ENCODE results near the gene DNAJC4. TPM values are rescaled to one million over a fixed set of nuclear protein-coding genes. Genes with fewer than 3 reads are reported as not detected.

Gene DNAJC4
- total RNA-seq, 2 donors from 2014 or later = 24.7 to 32.1 TPM

DNA sequence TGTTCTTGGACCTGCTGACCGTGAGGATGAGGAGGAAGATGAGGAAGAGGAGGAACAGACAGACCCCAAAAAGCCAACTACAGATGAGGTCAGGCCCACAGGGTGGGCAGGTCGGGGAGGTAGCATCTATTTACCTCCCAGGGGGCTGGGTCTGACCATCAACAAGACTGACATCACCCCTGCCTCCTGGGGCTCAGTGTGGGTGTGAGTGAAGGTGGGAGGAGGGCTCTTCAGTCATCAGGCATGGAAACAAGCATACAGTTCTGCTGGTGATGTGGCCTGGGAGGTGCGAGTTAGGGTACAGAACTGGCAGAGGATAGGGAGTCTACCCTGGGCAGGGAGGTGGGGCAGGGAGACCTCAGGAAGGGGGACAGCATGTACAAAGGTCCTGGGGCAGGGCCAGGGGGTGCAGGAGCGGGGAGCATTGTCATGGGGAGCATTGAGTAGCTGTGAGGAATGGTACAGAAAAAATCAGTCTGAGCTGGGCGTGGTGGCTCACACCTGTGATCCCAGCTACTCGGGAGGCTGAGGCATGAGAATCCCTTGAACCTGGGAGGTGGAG, 29.9 kb downstream of the DNAJC4 start:
- Histone ChIP-seq H3K36me3 (peaks cover 63% of the 10 kb centered on the region), H3K9me3 (no peaks in the 10 kb centered on the region), H3K27me3 (no peaks in the 10 kb centered on the region), H3K4me1 (no peaks in the 10 kb centered on the region), H3K27ac (no peak overlapping the region), H3K4me3 (no peak overlapping the region)
- DNase-seq (ENCODE audit: low spot score) = no peak
- TF ChIP-seq, protein P1, sequence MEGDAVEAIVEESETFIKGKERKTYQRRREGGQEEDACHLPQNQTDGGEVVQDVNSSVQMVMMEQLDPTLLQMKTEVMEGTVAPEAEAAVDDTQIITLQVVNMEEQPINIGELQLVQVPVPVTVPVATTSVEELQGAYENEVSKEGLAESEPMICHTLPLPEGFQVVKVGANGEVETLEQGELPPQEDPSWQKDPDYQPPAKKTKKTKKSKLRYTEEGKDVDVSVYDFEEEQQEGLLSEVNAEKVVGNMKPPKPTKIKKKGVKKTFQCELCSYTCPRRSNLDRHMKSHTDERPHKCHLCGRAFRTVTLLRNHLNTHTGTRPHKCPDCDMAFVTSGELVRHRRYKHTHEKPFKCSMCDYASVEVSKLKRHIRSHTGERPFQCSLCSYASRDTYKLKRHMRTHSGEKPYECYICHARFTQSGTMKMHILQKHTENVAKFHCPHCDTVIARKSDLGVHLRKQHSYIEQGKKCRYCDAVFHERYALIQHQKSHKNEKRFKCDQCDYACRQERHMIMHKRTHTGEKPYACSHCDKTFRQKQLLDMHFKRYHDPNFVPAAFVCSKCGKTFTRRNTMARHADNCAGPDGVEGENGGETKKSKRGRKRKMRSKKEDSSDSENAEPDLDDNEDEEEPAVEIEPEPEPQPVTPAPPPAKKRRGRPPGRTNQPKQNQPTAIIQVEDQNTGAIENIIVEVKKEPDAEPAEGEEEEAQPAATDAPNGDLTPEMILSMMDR (IDR thresholded peaks at IDR 0.05) = no peak

DNA sequence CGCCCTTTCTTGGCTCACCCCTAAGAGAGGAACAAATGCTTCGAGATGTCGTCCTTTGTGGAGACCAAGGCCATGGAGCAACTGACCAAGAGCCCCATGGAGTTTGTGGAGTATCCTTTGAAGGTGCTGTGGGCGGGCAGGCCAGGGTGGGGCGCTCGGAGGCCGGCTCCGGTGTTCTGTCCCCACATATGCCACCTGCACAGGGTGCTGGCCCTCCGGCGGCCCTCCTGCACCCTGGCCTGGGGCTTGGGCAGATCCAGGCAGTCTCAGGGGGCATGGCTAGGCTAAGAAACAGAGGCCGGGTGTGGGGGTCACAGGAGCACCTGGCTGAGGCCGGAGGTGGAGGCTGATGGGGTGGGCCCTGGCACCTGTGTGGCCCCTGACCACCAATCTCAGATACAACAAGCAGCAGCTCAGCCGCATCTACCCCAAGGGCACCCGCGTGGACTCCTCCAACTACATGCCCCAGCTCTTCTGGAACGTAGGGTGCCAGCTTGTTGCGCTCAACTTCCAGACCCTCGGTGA, 31.3 kb downstream of the DNAJC4 start:
- H3K4me3 ChIP-seq = no peak overlapping the region
- no peaks in the 10 kb centered on the region for H3K27me3 ChIP-seq
- H3K36me3 ChIP-seq = peaks cover 55% of the 10 kb centered on the region
- peaks cover 0 to under 1% of the 10 kb centered on the region in 2 donors for H3K4me1 ChIP-seq
- TF ChIP-seq, protein P1 (IDR thresholded peaks at IDR 0.05) = no peak
- DNase-seq (ENCODE audit: low spot score) = no peak
- no peaks in the 10 kb centered on the region for H3K9me3 ChIP-seq
- H3K27ac ChIP-seq = no peak overlapping the region

DNA sequence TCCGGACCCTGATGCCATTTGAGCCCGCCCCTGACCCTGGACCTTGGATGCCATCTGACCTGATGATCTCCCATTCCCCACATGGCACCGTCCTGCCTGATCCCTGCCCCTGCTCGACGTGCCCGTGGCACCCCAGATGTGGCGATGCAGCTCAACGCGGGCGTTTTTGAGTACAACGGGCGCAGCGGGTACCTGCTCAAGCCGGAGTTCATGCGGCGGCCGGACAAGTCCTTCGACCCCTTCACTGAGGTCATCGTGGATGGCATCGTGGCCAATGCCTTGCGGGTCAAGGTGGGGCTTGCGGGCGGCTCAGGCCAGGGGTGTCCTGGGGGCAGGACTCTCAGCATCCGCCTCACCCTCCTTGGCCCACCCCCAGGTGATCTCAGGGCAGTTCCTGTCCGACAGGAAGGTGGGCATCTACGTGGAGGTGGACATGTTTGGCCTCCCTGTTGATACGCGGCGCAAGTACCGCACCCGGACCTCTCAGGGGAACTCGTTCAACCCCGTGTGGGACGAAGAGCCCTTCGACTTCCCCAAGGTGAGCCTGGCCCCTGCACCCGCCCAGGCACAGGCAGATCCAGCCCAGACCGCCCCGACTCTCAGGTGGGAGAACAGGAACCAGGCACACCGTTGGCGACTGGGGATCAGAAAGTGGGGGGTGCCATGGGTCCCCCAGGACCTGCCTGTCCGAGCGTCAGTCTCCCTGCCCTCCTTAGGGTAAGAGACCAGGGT, 32.1 kb downstream of the DNAJC4 start:
- no peaks in the 10 kb centered on the region for H3K9me3 ChIP-seq
- H3K4me1 ChIP-seq = peaks cover 0 to 9% of the 10 kb centered on the region in 2 donors
- no peak overlapping the region for H3K4me3 ChIP-seq
- no peak for DNase-seq (ENCODE audit: low spot score)
- TF ChIP-seq, protein P1 (IDR thresholded peaks at IDR 0.05) = no peak
- H3K27me3 ChIP-seq = no peaks in the 10 kb centered on the region
- H3K27ac ChIP-seq = no peak overlapping the region
- H3K36me3 ChIP-seq = peaks cover 54% of the 10 kb centered on the region

DNA sequence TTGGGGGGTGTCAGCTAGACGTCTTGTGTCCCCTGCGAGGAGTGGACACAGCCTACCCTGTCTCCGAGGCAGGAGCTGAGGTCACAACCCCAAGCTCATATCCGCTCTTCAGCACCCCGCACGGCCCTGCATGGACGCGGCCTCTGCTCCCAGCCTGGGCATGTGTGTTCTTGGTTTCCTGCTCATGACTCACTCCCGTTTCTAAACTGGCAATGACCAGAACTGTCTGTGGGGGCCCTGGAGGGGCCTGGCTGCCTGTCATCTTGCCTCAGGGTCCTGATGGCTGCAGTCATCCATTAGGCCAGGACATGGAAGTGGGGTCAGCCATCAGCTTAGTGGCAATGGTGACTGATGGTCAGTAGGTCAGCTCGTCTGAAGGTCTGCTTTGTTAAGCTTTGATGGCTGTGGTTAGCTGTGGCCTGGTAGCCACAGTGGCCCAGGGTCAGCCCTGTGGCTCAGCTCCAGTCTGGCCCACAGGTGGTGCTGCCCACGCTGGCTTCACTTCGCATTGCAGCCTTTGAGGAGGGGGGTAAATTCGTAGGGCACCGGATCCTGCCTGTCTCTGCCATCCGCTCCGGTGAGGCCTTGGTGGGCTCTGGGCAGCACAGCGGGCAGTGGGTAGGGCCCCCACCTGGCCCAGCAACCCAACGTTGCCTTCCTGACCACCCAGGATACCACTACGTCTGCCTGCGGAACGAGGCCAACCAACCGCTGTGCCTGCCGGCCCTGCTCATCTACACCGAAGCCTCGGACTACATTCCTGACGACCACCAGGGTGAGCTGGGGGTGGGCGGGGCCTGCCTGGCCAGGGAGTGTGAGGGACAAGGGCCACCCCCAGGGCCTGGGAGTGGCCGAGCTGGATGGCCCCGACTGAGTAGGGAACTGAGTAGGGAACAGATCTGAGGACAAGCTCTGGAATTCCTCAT, 32.9 kb downstream of the DNAJC4 start:
- Histone ChIP-seq H3K9me3 (no peaks in the 10 kb centered on the region), H3K4me1 (peaks cover 0 to 17% of the 10 kb centered on the region in 2 donors), H3K36me3 (peaks cover 52% of the 10 kb centered on the region), H3K4me3 (no peak overlapping the region), H3K27me3 (no peaks in the 10 kb centered on the region), H3K27ac (no peak overlapping the region)
- TF ChIP-seq, protein P1 (IDR thresholded peaks at IDR 0.05) = no peak
- DNase-seq (ENCODE audit: low spot score) = no peak

DNA sequence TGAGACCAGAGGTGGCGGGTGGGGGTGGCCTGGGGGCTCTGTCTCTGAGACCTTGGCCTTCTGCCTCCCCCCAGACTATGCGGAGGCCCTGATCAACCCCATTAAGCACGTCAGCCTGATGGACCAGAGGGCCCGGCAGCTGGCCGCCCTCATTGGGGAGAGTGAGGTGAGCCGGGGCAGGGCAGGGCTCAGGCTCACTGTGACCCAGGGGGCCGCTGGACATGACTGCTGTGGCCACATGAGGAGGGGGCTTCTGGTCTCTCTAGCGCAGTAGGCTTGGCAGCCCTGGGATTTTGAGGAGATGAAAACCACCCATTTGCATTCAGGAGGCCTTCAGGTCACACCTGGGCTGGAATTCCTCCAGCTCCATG, 33.6 kb downstream of the DNAJC4 start:
- TF ChIP-seq, protein P1 (IDR thresholded peaks at IDR 0.05) = no peak
- H3K27me3 ChIP-seq = no peaks in the 10 kb centered on the region
- H3K4me3 ChIP-seq = no peak overlapping the region
- no peaks in the 10 kb centered on the region for H3K9me3 ChIP-seq
- peaks cover 46% of the 10 kb centered on the region for H3K36me3 ChIP-seq
- no peak overlapping the region for H3K27ac ChIP-seq
- DNase-seq (ENCODE audit: low spot score) = no peak
- H3K4me1 ChIP-seq = peaks cover 0 to 24% of the 10 kb centered on the region in 2 donors

Measured in right atrium auricular region (tissue), 2 donors.